ENCODE data around the gene LATS2. TPM values are rescaled to one million over a fixed set of nuclear protein-coding genes. Genes with fewer than 3 reads are reported as not detected.

The LATS2 gene
- total RNA-seq, 2 donors from 2014 or later, result 3.7 to 11.3 TPM

- no peaks in the 10 kb centered on the region for H3K27me3 ChIP-seq
- intact Hi-C loops (cut with DNase I), result no loop called here
- no peak overlapping the region for H3K27ac ChIP-seq
- TF ChIP-seq CTCF (IDR thresholded peaks at IDR 0.05), result no peak
- no peaks in the 10 kb centered on the region for H3K36me3 ChIP-seq
- DNase-seq, result no peak
- H3K9ac ChIP-seq (ENCODE audit: low read depth in 2 of 2, low read length in 2 of 2), result no peak overlapping the region
- H3K4me1 ChIP-seq, result no peaks in the 10 kb centered on the region
- H3K4me3 ChIP-seq, result no peak overlapping the region
- no peaks in the 10 kb centered on the region for H3K9me3 ChIP-seq
These were observed 70.4 kb downstream of the LATS2 start for GRCh38 chr13:20990910-20991525.

GRCh38 chr13:20989656-20990321 is 71.6 kb downstream of the LATS2 start:
- no peak for DNase-seq
- Histone ChIP-seq H3K36me3 (no peaks in the 10 kb centered on the region), H3K9me3 (no peaks in the 10 kb centered on the region), H3K27me3 (no peaks in the 10 kb centered on the region), H3K4me3 (no peak overlapping the region), H3K9ac (ENCODE audit: low read depth in 2 of 2, low read length in 2 of 2) (no peak overlapping the region), H3K27ac (no peak overlapping the region), H3K4me1 (no peaks in the 10 kb centered on the region)
- no peak for TF ChIP-seq CTCF (IDR thresholded peaks at IDR 0.05)
- intact Hi-C loops (cut with DNase I), result no loop called here

GRCh38 chr13:20988909-20989655 is 72.3 kb downstream of the LATS2 start:
- Histone ChIP-seq H3K9ac (ENCODE audit: low read depth in 2 of 2, low read length in 2 of 2) (no peak overlapping the region), H3K27ac (no peak overlapping the region), H3K36me3 (no peaks in the 10 kb centered on the region), H3K4me3 (no peak overlapping the region), H3K9me3 (no peaks in the 10 kb centered on the region), H3K4me1 (no peaks in the 10 kb centered on the region), H3K27me3 (no peaks in the 10 kb centered on the region)
- intact Hi-C loops (cut with DNase I), result no loop called here
- no peak for DNase-seq
- TF ChIP-seq CTCF (IDR thresholded peaks at IDR 0.05), result no peak

GRCh38 chr13:20988033-20988908 is 73.1 kb downstream of the LATS2 start:
- no peak for TF ChIP-seq CTCF (IDR thresholded peaks at IDR 0.05)
- intact Hi-C loops (cut with DNase I), result no loop called here
- H3K36me3 ChIP-seq, result no peaks in the 10 kb centered on the region

GRCh38 chr13:20987599-20987998 is 73.8 kb downstream of the LATS2 start:
- no peaks in the 10 kb centered on the region for H3K9me3 ChIP-seq
- H3K9ac ChIP-seq (ENCODE audit: low read depth in 2 of 2, low read length in 2 of 2), result no peak overlapping the region
- H3K36me3 ChIP-seq, result no peaks in the 10 kb centered on the region
- H3K4me1 ChIP-seq, result no peaks in the 10 kb centered on the region
- intact Hi-C loops (cut with DNase I), result no loop called here
- H3K27me3 ChIP-seq, result no peaks in the 10 kb centered on the region
- no peak for TF ChIP-seq CTCF (IDR thresholded peaks at IDR 0.05)
- no peak for DNase-seq
- no peak overlapping the region for H3K27ac ChIP-seq
- no peak overlapping the region for H3K4me3 ChIP-seq

More at GRCh38 chr13:20988033-20988908, 73.1 kb downstream of the LATS2 start:
- H3K27me3 ChIP-seq, result no peaks in the 10 kb centered on the region
- no peak for DNase-seq
- H3K4me3 ChIP-seq, result no peak overlapping the region
- H3K9ac ChIP-seq (ENCODE audit: low read depth in 2 of 2, low read length in 2 of 2), result no peak overlapping the region
- H3K9me3 ChIP-seq, result no peaks in the 10 kb centered on the region
- no peak overlapping the region for H3K27ac ChIP-seq
- no peaks in the 10 kb centered on the region for H3K4me1 ChIP-seq
